DOHH2 (cell line): ENCODE measurements around the gene RIT2.

ENCODE experiments used
- CTCF ChIP-seq: fragments of 200-600 bp; sonication (generic); IDR thresholded peaks from one replicate; pipeline ENCODE4 v1.5.1; 2014; ENCODE audit warnings: antibody characterized with exemption, mild to moderate bottlenecking, low read depth, low read length; ENCODE audit not compliant: poor library complexity, severe bottlenecking
- EZH2phosphoT487 ChIP-seq: fragments of 200-600 bp; sonication (generic); IDR thresholded peaks from 2 replicates; pipeline ENCODE4 v1.6.1; 2017; ENCODE audit warnings: borderline replicate concordance, mild to moderate bottlenecking, antibody characterized with exemption, low read length, moderate library complexity, mixed read lengths

- TF ChIP-seq CTCF (no peak), EZH2phosphoT487 (no peak)
Observed at GRCh38 chr18:42746794-42747193, 368.7 kb downstream of the RIT2 start.
